Islet of Langerhans (tissue), 1 donor: ENCODE measurements around the gene MARCHF5.
"Not testable (repeated sequence)": the region's sequence is repeated elsewhere in the genome, so short reads cannot be mapped to it uniquely, and the experiment has no call there.

Experiments
- FAIRE-seq: peaks from one replicate; lab custom pipeline; 2011; peaks lifted over from hg19 to GRCh38; lab: Jason Lieb, UNC

The MARCHF5 gene

DNA sequence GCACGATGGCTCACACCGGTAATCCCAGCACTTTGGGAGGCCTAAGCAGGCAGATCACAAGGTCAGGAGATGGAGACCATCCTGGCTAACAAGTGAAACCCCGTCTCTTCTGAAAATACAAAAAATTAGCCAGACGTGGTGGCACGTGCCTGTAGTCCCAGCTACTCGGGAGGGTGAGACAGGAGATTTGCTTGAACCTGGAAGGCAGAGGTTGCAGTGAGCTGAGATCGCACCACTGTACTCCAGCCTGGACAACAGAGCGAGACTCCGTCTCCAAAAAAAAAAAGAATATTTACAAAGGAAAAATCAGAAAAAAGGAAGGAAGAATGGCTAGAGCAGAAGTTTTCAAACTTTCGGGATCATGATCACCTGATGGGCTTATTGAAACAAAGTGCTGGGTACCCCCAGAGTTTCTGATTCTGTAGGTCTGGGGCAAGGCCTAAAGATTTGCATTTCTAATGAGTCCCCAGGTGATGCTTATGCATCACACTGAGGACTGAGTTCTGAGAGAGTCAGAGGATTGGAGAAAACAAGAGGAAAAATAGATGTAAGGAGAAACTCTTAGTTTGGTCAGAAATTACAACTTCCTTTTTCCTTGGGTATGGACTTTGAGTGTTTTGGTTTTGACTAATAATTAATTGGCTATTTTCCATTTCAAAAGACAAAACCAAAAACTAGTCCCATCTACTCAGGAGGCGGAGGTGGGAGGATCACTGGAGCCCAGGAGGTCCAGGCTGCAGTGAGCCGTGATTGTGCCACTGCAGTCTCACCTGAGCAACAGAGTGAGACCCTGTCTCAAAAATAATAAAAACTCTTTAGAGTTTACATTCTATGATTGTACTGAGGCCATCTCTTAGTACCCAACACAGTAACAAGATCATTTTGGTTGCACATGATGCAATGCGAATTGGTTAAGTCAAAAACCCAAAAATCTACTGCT lies 14.4 kb downstream of the MARCHF5 start:
- FAIRE-seq: no peak

DNA sequence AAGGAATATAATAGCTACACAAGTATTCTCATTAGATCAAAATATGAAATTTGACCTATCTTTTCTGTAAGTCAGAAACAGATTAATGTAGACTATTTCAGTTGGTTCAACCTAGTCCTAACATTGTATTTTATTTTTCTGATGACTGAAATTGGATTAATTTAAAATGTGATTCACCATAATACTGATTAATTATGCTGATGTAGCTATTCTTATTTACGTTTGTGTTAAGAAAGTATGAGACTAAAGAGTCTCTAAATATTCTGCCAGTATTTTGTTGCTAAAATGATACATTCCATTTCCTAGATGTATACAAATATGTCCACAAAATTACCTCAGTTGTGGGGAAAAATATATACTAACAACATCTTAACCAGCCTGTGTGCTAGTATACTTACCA lies 18.3 kb downstream of the MARCHF5 start:
- FAIRE-seq: no peak

DNA sequence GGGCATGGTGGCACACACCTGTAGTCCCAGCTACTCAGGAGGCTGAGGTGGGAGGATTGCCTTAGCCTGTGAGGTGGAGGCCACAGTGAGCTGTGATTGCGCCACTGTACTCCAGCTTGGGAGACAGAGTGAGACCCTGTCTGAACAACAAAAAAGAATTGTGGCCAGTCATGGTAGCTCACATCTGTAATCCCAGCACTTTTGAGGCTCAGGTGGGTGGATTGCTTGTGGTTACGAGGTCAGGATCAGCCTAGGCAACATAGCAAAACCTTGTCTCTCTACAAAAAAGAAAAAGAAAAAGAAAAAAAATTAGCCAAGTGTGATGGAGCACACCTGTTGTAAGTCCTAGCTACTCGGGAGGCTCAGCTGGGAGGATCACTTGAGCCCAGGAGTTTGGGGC lies 22.8 kb downstream of the MARCHF5 start:
- FAIRE-seq: no peak

DNA sequence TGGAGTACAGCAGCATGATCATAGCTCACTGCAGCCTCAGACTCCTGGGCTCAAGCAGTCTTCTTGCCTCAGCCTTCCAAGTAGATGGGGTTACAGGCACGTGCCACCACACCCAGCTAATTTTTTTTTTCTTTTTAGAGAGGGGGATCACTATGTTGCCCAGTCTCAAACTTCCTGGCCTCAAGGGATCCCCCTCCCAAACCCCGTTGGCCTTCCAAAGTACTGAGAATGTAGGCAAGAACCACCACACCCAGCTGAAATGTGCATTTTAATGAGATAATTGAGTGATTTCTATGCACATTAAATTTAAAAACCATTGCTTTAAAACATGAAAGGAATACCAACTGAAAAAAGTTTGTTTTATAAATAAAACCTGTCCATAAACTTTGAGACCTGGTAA lies 25.6 kb downstream of the MARCHF5 start:
- no peak for FAIRE-seq

DNA sequence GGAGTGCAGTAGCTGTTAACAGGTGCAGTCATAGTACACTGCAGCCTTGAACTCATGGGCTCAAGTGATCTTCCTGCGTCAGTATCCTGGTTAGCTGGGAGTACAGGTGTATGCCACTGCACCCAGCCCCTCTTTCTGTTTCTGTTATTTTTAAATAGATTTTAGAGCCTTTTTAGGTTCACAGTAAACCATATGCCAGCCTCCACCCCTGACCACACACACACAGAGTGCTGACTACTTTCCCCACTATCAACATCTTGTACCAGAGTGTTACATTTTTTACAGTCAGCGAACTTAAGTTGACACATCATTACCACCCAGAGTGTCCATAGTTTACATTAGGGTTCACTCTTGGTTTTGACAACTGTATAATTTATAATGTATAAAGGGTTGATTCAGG lies 32.1 kb downstream of the MARCHF5 start:
- no peak for FAIRE-seq

DNA sequence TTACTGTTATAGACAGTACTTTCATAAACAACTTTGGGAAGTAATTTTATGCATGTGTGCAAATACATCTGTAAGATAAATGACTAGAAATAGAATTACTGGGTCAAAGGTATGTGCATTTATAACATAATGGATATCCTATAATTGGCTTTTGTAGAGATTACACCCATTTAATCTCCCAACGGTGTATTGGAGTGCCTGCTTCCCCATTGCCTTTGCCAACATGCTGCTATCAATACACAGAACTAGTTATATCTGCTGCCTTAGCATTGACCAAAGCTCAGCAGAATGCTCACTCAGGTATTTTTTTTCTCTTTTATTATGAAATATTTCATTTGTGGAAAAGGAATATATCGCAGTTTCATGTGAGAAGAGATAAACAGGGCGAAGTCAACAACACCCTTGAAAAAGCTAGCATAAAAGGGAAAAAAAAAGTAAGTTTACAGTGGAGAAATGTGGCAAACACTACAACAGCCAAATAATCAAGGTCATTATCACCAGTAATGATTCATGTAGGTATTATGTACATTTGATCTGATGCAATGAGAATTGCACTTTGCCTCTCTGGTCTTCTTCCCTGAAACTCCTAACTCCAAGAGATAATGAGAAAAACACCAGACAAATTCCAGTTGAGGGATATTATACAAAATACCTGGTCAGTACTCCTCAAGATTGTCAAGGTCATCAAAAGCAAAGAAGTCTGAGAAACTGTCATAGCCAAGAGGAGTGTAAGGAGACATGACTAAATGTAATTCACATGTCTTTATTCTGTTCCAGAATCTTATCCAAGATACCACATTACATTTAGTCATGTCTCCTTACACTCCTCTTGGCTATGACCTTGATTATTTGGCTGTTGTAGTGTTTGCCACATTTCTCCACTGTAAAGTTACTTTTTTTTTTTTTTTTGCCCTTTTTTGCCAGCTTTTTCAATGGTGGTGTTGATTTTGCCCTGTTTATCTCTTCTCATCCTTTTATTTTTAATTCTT lies 36.8 kb downstream of the MARCHF5 start:
- FAIRE-seq: no peak

DNA sequence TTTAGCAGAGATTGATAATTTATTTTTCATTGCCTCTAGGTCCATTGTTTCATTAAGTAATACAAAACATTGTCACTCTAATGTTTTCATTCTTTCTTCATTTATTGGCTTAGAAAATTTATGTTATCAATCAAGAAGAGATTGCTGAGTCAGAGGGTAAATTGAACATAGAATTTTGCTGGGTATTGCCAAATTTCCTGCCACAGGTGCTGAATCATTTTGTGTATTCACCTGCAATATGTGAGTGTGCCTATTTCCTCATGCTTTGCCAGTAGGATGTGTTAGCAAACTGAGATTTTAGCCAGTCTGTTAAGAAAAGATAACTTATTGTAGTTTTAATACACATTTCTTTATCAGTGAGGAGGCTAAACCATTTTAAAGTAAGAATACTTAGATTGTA lies 38.0 kb downstream of the MARCHF5 start:
- FAIRE-seq: peak; percentile 84

DNA sequence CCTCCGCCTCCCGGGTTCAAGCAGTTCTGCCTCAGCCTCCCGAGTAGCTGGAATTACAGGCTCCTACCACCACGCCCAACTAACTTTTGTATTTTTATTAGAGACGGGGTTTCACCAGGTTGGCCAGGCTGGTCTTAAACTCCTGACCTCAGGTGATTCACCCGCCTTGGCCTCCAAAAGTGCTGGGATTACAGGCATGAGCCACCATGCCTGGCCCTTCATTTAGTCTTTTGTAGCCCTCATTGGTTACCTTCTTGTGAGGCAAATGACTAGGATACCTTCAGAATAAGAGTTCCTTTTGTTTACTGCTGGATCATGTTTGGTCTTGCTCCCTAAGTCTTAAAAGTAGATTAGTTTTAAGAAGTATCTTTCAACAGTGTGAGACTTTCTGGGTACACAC lies 39.0 kb downstream of the MARCHF5 start:
- not testable (repeated sequence) for FAIRE-seq

DNA sequence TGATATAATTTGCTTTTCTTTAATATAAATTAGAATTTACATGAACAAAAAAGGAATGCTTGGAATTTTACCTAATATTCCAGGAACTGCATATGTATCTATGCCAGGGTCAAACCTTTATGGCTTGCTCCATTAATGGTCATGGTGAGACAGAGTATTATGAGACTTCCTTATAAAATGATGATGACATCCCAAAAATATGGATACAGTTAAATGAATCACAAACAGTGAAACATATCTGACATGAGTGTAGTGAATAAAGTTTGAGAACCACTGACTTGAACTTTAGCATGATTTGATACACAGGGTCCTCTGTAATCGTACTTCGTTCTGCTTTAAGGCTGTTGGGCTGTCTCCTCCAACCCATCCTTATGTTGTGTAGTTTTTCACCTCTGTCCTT lies 51.8 kb downstream of the MARCHF5 start:
- FAIRE-seq: no peak

DNA sequence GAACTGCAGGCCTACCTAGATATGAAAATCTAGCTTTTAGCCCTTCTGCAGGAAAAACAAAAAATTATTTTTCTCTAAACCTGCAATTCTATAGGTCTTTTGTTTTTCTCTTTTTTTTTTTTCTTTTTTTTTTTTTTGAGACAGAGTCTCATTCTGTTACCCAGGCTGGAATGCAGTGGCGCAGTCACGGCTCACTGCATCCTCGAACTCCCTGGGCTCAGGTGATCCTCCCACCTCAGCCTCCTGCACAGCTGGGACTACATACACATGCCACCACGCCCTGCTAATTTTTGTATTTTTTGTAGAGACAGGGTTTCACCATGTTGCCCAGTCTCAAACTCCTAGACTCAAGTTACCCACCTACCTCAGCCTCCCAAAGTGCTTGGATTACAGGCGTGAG lies 54.6 kb downstream of the MARCHF5 start:
- FAIRE-seq: not testable (repeated sequence)

DNA sequence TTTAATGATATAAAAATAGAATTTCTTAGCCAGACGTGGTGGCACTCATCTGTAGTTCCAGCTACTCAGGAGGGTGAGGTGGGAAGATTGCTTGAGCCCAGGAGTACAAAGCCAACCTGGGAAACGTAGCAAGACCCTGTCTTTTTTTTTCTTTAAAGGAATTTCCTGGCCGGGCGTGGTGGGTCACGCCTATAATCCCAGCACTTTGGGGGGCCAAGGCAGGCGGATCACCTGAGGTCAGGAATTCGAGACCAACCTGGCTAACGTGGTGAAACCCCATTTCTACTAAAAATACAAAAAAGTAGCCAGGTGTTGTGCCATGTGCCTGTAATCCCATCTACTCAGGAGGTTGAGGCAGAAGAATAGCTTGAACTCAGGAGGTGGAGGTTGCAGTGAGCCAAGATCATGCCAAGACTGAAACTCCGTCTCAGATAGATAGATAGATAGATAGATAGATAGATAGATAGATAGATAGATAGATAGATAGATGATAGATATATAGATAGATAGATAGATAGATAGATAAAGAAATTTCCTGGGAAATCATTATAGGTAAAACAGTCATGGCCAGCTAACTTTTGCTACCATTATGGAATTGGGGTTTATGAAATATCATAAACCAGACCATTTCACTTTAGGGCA lies 56.2 kb downstream of the MARCHF5 start:
- FAIRE-seq: not testable (repeated sequence)

DNA sequence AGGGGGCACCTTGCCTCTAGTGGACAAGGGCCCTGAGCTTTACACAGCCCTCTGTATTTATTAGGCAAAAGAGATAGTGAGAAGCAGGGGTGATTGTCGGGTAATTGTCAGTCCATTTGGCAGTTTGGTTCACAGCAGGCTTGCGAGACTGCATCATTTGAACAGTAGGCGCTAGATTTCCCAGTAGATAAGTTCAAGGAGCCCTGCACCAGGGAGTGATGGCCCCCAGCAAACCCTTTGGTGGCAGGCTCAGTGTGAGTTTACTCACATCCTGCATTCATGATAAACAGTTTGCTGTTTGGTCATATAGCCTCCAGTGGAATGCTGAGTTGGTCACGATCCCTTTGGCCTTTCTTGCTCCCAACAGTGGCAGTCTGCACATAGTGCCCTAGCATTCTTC lies 59.4 kb downstream of the MARCHF5 start:
- FAIRE-seq: no peak

DNA sequence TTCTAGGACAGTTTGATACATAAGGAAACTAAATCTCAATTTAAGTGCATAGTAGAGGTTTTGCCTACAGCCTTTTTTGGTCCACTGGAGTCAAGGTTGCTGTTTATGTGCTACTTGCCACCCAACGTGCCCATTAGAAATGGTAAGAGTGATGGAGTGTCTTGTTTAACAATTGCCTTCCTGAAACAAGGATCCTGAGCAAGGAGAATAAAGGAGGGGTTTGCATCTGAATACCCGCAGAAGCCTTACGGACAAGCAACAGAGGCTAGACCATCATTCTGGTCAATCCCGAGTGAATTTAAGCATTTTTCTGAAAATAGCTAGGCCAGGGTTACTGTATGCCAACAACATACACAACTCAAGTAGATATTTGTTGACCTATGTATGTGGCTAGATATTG lies 63.6 kb downstream of the MARCHF5 start:
- no peak for FAIRE-seq

DNA sequence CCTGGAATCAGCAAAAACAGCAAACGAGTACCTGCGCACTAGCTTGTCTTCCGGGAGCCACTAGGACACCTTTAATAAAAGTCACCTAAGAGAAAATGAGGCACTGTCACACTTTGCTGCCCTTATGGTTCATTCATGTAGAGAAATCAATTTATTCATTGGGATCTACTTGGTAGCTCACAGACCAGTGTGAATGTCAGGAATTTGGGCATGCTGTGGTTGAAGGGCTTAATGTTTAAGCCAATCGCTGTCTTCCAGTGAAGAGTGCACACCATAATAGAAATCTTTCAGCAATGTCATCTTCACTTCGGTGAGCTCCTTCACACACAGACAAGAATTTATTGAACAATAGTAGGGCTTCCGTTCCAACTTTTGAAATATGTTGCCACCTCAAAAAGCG lies 65.1 kb downstream of the MARCHF5 start:
- no peak for FAIRE-seq

DNA sequence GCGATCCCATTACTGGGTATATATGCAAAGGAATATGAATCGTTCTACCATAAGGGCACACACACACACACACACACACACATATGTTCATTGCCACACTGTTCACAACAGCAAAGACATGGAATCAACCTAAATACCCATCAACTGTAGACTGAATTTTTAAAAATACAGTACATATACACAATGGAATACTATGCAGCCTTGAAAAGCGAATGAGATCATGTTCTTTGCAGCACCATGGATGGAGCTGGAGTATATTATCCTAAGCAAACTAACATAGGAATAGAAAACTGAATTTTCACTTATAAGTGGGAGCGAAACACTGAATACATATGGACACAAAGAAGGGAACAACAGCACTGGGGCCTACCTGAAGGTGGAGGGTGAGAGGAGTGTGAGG lies 72.5 kb downstream of the MARCHF5 start:
- FAIRE-seq: no peak

DNA sequence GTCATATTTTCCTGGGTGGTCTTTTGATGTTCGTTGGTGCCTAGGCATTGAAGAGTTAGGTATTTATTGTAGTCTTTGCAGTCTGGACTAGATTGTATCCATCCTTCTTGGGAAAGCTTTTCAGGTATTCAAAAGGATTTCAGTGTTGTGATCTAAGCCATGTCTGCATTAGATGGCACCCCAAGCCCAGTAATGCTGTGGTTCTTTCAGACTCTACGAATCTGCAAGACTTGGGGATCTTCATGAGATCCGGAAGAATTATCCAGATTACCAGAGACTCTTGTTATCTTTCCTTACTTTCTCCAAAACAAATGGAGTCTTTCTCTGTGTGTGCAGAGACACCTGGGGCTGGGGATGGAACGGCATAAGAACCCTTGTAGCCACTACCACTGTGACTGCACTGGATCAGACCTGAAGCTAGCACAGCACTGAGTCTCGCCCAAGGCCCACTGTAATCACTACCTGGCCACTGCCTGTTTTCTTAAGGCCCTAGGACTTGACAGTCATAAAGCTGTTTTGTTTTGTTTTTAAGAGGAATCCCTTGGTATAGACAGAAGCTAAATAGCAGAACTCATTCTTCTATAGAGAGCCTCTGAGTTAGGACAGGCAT lies 75.5 kb downstream of the MARCHF5 start:
- no peak for FAIRE-seq

DNA sequence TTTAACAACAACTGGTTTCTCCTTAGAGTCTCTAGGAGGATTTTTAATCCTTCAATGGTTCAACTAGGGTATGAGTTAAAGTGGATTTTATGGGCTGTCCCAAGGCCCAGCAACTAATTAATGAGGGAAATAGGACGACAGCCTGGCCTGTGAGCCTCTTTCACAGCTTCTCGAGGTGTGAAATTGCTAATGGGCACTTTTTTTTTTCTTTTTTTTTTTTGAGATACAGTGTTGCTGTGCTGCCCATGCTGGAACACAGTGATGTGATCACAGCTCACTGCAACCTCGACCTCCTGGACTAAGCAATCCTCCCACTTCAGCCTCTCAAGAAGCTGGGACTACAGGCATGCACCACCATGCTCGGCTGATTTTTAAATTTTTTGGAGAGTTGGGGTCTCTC lies 87.0 kb downstream of the MARCHF5 start:
- no peak for FAIRE-seq

DNA sequence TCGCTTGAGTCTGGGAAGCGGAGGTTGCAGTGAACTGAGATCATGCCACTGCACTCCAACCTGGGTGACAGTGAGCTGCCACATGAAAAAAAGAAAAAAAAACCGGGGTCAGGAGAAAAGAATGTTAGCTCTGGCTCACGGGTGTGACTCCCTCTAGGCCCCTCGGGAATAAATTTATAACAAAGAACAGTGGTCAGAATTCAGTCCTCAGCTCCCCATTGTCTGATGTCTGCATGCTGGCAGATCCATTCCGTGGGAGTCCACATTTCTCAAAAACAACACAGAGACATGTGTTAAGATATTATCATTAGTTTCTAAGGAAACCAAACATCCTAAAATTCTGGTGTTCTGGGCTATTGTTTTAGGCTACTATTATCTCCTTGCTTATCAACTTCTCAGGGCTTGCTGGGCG lies 90.6 kb downstream of the MARCHF5 start:
- FAIRE-seq: no peak

DNA sequence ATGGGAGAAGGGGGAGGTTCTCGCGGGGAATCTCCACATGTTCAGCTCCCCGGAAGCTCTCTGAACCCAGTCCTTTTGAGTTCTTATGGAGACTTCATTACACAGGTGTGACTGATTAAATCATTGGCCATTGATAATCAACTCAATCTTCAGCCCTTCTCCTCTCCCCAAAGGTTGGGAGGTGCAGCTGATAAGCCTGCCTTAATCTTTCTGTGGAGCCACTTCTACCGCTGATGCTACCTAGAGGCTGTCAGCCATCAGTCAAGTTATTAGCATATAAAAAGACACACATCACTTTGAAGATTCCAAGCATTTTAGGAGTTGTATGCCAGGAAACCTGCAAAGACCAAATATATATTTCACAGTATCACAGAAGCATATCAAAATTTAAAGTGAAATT lies 91.7 kb downstream of the MARCHF5 start:
- FAIRE-seq: no peak

DNA sequence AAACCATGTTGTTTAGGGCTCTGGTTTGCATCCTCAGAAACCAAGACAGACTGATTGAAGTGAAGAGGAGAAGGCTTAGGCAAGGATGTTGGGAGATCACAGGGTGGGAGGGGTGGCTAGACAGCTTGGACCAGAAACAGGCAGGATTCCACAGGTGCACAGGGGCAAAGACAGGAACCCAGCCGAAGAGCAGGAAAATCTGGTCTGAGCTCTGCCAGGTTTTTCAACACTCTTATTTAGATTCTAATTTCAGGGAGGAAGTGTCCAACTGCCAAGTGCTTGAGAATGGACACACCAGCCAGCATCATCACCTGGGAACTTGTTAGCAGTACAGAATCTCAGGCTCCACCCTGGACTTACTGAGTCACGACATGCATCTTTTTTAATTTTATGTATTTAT lies 93.8 kb downstream of the MARCHF5 start:
- no peak for FAIRE-seq

DNA sequence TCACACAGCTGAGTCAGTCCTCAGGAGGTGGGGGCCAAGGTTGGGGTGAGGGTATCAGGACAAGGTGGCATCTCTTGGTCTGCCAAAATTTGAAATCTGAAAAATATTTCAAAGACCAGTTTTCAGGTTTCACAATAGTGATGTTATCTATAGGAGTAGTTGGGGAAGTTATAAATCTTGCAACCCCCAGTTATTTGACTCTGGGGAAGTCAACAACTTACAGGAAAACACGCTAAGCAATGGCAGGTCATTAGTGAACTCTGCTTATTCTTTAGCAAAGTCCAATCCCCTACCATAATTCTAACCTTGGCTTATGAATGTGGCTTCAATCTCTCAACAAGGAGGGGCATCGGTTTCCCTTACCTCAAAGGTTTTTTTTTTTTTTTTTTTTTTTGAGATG lies 94.9 kb downstream of the MARCHF5 start:
- FAIRE-seq: no peak

DNA sequence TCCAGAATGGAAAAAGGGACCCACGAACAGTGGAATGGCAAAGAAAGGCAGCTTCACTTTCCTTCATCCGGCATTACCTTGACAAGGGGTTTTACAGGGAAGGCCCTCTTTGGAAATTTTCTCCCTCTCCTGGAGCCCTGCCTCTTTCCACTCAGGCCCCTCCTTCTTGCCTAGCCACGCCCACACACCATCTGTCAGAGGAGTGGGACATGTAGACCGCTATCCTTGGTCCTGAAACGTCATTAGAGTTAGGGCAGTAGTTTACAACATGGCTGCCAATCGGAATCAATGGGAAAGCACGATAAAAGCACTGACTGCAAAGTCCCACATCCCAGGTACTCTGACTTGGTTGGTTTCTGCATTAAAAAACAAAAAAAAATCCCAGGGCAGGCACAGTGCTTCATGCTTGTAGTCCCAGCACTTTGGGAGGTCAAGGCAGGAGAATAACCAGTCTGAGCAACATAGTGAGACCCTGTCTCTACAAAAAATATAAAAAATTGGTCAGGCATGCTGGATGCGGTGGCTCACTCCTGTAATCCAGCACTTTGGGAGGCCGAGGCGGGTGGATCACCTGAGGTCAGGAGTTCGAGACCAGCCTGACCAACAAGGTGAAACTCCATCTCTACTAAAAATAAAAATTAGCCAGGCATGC lies 96.4 kb downstream of the MARCHF5 start:
- FAIRE-seq: no peak
